WI38 (cell line): ENCODE results near the gene BOK.

Experiments used
- H3K4me3 ChIP-seq: 2 replicates; pipeline ENCODE4 v1.5.1; 2011; ENCODE audit warnings: low read depth, mild to moderate bottlenecking, control low read depth, low read length
- TF ChIP-seq, protein P1 (sequence below): IDR thresholded peaks from 2 replicates; pipeline ENCODE4 v1.5.1; 2012; ENCODE audit warnings: low read depth, mild to moderate bottlenecking, control low read depth, low read length

Gene BOK

DNA sequence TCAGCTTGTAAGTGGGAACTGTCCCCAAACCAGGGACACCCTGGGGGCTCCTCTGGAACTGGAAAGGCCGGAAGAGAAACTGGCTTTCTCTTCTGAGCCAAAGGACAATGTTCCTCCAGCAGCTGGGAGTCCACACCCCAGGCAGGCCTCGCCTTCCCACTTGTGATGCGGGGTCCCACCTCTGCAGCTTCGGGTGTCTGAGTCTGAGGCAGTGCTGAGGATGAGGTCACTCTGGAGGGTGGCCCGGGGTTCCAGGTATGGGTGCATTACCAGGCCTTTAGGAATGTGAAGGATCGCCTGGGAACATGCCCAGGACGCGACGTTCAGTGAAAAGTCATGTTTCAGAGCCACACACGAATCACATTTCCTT, 18.2 kb upstream of the BOK start:
- no peak overlapping the region for H3K4me3 ChIP-seq
- TF ChIP-seq, protein P1, sequence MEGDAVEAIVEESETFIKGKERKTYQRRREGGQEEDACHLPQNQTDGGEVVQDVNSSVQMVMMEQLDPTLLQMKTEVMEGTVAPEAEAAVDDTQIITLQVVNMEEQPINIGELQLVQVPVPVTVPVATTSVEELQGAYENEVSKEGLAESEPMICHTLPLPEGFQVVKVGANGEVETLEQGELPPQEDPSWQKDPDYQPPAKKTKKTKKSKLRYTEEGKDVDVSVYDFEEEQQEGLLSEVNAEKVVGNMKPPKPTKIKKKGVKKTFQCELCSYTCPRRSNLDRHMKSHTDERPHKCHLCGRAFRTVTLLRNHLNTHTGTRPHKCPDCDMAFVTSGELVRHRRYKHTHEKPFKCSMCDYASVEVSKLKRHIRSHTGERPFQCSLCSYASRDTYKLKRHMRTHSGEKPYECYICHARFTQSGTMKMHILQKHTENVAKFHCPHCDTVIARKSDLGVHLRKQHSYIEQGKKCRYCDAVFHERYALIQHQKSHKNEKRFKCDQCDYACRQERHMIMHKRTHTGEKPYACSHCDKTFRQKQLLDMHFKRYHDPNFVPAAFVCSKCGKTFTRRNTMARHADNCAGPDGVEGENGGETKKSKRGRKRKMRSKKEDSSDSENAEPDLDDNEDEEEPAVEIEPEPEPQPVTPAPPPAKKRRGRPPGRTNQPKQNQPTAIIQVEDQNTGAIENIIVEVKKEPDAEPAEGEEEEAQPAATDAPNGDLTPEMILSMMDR, result no peak

DNA sequence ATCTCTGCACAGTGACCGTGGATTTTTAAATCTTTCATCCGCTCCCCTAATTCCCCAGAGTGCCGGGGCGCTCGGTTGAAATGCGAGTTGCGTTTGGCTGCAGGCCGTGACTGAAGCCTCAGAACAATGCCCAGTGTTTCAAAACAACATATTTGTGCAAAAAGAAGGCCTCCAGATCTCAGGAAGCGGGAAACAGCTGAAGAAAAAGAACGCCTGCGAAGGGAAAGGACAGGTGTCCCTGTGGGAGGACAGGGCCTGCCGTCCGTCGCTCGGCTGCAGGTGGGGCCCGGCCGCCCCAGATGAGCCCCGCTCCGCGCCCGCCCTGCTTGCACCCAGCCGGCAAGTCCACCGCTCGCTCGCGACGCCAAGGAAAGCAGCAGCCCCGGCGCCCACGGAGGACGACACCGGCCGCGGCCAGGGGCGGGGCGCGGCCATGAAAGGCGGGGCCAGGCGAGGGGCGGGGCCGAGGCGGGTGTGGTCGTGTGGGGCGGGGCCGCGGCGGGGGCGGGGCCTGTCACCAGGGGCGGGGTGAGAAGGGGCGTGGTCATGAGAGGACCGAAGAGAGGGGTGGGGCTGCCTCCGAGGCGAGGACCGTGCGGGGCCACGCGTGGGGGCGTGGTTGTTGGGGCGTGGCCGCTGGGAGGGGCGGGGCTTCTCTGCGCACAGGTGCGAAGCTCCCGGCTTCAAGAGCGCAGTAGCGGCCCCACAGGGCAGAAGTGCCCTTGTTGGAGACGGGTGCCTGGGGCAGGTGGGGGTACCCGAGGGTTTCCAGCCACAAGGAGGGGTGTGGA, 17.6 kb upstream of the BOK start:
- TF ChIP-seq, protein P1, result no peak

DNA sequence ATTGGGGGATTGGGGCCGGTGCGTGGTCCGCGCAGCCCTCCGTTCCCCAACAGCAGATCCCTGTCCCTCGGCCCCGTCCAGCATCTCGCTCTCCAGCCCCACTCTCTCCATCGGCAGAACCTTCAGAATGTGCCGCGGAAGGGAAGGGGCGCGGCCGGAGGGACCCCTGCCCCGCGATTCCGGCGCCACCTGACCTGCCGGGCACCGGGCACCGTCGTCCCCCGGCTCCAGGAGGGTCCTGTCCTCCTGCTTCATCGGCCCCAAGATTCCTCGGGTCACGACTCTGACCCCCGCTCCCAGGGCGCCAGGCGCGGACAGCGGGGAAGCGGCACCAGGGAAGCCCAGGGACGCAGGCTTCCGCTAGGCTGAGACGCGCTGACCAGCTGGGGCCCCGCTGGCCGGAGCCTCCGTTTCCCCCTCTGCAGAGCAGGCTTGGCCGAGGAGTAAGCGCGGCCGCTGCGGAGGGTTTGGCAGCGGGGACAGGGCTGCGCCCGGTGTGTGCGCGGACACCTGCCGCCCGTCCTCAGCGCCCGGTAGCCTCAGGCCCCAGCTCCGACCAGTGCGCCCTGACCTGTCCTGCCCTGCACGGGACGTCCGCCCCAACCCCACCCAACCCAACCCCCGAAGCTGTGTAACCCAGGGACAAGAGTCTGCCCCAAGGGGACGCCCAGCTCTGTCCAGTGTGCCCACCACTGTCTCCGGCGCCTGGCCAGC, 16.8 kb upstream of the BOK start:
- H3K4me3 ChIP-seq, result peak overlapping the region; percentile 10; the same call in 1 of the 2 replicates

More for the DNA sequence above, 17.6 kb upstream of the BOK start:
- peak overlapping the region; percentile 10; the same call in 1 of the 2 replicates for H3K4me3 ChIP-seq

DNA sequence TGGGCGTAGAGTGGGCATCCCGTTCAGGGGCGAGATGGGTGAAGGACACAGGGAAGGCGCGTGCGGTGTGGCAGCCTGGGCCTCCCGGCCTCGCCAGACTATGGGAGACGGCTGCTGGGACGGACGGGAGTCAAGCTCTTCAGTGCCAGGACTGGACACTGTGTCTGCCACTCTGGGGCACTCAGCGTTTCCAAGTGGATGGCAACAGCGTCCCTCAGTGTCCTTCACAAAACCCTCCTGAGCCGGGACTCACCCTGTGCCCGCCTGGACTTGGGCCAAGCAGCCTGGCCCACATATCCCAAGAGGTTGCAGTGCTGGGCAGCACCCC, 16.3 kb upstream of the BOK start:
- H3K4me3 ChIP-seq, result no peak overlapping the region
- TF ChIP-seq, protein P1, result no peak

More for the DNA sequence above, 16.8 kb upstream of the BOK start:
- TF ChIP-seq, protein P1, result no peak

DNA sequence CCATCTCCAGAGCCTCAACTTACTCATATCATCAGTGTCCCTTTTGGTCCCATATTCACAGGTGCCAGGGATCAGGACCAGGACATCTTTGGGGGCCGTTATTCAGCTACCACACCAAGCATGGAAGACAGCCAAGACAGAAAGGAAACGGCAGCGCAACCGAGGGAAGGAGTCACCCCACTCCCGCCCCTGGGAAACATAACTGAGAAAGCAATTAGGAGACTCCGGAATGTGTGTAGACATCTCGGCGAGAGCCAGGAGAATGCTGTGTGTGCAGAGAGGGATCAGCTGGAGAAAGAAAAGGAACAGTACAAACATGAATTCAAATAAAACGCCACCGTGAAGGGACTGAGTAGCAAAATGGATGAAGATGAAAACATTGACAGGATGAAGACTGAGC, 13.4 kb upstream of the BOK start:
- peak overlapping the region; percentile 36 for H3K4me3 ChIP-seq
- TF ChIP-seq, protein P1, result no peak

DNA sequence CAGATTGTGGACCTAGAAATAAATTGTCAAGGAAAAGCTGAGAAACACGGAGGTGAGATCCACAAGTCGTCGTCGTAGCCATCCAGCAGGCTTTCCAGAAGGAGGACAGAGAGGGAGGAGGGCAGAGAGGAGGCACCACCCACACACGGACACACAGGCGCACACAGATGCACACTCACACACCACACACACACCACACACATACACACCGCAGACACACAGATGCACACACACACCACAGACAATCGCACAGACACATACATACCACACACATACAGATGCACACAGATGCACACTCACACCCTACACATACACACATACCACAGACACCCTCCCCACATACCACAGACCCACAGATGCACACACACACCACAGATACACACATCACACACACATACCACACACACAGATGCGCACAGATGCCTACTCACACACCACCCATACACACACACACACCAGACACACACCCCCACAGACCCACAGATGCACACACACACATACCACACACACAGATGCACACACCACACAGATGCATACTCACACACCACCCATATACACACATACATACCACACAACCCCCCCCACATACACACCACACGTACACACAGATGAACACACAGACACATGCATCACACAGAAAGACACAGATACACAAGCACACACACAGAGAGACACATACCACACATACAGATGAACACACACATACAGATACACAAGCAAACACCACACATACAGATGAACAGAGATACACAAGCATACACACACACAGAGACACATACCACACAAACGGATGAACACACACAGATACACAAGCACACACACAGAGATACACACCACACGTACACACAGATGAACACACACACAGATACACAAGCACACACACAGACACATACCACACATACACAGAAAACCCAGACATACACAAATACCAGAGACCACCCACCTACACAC, 12.7 kb upstream of the BOK start:
- H3K4me3 ChIP-seq, result peak overlapping the region; percentile 36
- TF ChIP-seq, protein P1, result no peak
